ENCODE data around the gene ATP2A2.

The ATP2A2 gene

GRCh38 chr12:110278255-110278536, 2.9 kb upstream of the ATP2A2 start:
- Histone ChIP-seq H2AFZ (ENCODE audit: low read length) (no peak overlapping the region), H4K91ac (ENCODE audit: low read depth, low read length, poor library complexity) (no peak overlapping the region), H3K14ac (ENCODE audit: low read length) (no peak overlapping the region), H3K9me3 (replicated peaks in 1 of 2; ENCODE audit: control insufficient read depth in 2 of 2, insufficient read depth in 1 of 2, low read depth in 1 of 2, low read length in 2 of 2) (no peaks in the 10 kb centered on the region), H3K4me2 (ENCODE audit: insufficient read depth, low read length, poor library complexity, severe bottlenecking) (no peak overlapping the region), H2BK15ac (ENCODE audit: low read length) (no peak overlapping the region), H3K23ac (ENCODE audit: low read depth, low read length, poor library complexity) (no peak overlapping the region), H3K18ac (ENCODE audit: low read length) (no peak overlapping the region), H3K27ac (replicated peaks; ENCODE audit: low read length) (no peak overlapping the region), H3K27me3 (ENCODE audit: control insufficient read depth in 3 of 3, insufficient read depth in 3 of 3, low read depth in 1 of 3, low read length in 3 of 3) (no peaks in the 10 kb centered on the region), H2BK120ac (ENCODE audit: low read depth, low read length) (no peak overlapping the region), H3K9ac (ENCODE audit: low read depth, low read length, poor library complexity) (no peak overlapping the region), H2BK12ac (ENCODE audit: low read length) (no peak overlapping the region), H2BK5ac (ENCODE audit: low read length) (no peak overlapping the region), H3K79me1 (ENCODE audit: low read depth, low read length) (no peaks in the 10 kb centered on the region), H3K4ac (ENCODE audit: low read length) (no peak overlapping the region), H3K4me3 (ENCODE audit: low read length in 2 of 2) (no peak overlapping the region), H2AK5ac (ENCODE audit: low read depth, low read length) (no peak overlapping the region), H4K8ac (ENCODE audit: low read depth, low read length) (no peak overlapping the region), H3K36me3 (replicated peaks in 1 of 2; ENCODE audit: control insufficient read depth in 2 of 2, insufficient read depth in 2 of 2, low read length in 2 of 2) (peaks cover 0 to 7% of the 10 kb centered on the region in 2 donors), H3K4me1 (ENCODE audit: control insufficient read depth in 2 of 2, insufficient read depth in 1 of 2, low read depth in 1 of 2, low read length in 2 of 2) (peaks cover 8 to 10% of the 10 kb centered on the region in 2 donors)
- no peak for DNase-seq (ENCODE audit: low spot score)
- WGBS, 2 donors (ENCODE audit: extremely low coverage in 2 of 2, insufficient read length in 2 of 2, insufficient replicate concordance in 1 of 2): no CpG with 5 or more reads among the region's 1 CpG

GRCh38 chr12:110279566-110280375, 1.3 kb upstream of the ATP2A2 start:
- Histone ChIP-seq H3K4me2 (ENCODE audit: insufficient read depth, low read length, poor library complexity, severe bottlenecking) (peak overlapping the region; percentile 75), H3K36me3 (replicated peaks in 1 of 2; ENCODE audit: control insufficient read depth in 2 of 2, insufficient read depth in 2 of 2, low read length in 2 of 2) (peaks cover 0 to 23% of the 10 kb centered on the region in 2 donors), H2BK5ac (ENCODE audit: low read length) (no peak overlapping the region), H3K4ac (ENCODE audit: low read length) (no peak overlapping the region), H3K79me1 (ENCODE audit: low read depth, low read length) (no peaks in the 10 kb centered on the region), H3K23ac (ENCODE audit: low read depth, low read length, poor library complexity) (no peak overlapping the region), H2AK5ac (ENCODE audit: low read depth, low read length) (no peak overlapping the region), H3K14ac (ENCODE audit: low read length) (no peak overlapping the region), H2BK15ac (ENCODE audit: low read length) (no peak overlapping the region), H2BK120ac (ENCODE audit: low read depth, low read length) (no peak overlapping the region), H4K8ac (ENCODE audit: low read depth, low read length) (no peak overlapping the region), H3K27me3 (ENCODE audit: control insufficient read depth in 3 of 3, insufficient read depth in 3 of 3, low read depth in 1 of 3, low read length in 3 of 3) (no peaks in the 10 kb centered on the region), H3K9me3 (replicated peaks in 1 of 2; ENCODE audit: control insufficient read depth in 2 of 2, insufficient read depth in 1 of 2, low read depth in 1 of 2, low read length in 2 of 2) (no peaks in the 10 kb centered on the region), H3K4me3 (ENCODE audit: low read length in 2 of 2) (peak overlapping the region; percentile 81 to 94), H2BK12ac (ENCODE audit: low read length) (no peak overlapping the region), H2AFZ (ENCODE audit: low read length) (peak overlapping the region; percentile 97), H3K18ac (ENCODE audit: low read length) (no peak overlapping the region), H3K27ac (replicated peaks; ENCODE audit: low read length) (peak overlapping the region; percentile 95), H4K91ac (ENCODE audit: low read depth, low read length, poor library complexity) (no peak overlapping the region), H3K4me1 (ENCODE audit: control insufficient read depth in 2 of 2, insufficient read depth in 1 of 2, low read depth in 1 of 2, low read length in 2 of 2) (peaks cover 8 to 13% of the 10 kb centered on the region in 2 donors), H3K9ac (ENCODE audit: low read depth, low read length, poor library complexity) (no peak overlapping the region)
- DNase-seq (ENCODE audit: low spot score): no peak
- no CpG with 5 or more reads among the region's 14 CpGs for WGBS, 2 donors (ENCODE audit: extremely low coverage in 2 of 2, insufficient read length in 2 of 2, insufficient replicate concordance in 1 of 2)

- peak overlapping the region; percentile 96 for H4K91ac ChIP-seq (ENCODE audit: low read depth, low read length, poor library complexity)
- peak overlapping the region; percentile 64 for H2AK5ac ChIP-seq (ENCODE audit: low read depth, low read length)
- peaks cover 0 to 29% of the 10 kb centered on the region in 2 donors for H3K36me3 ChIP-seq (replicated peaks in 1 of 2; ENCODE audit: control insufficient read depth in 2 of 2, insufficient read depth in 2 of 2, low read length in 2 of 2)
- peak overlapping the region; percentile 93 for H3K4ac ChIP-seq (ENCODE audit: low read length)
- H3K27me3 ChIP-seq (ENCODE audit: control insufficient read depth in 3 of 3, insufficient read depth in 3 of 3, low read depth in 1 of 3, low read length in 3 of 3): no peaks in the 10 kb centered on the region
- H3K23ac ChIP-seq (ENCODE audit: low read depth, low read length, poor library complexity): peak overlapping the region; percentile 89
- peak overlapping the region; percentile 100 for H3K9ac ChIP-seq (ENCODE audit: low read depth, low read length, poor library complexity)
- H2BK120ac ChIP-seq (ENCODE audit: low read depth, low read length): peak overlapping the region; percentile 35
- peaks cover 8 to 14% of the 10 kb centered on the region in 2 donors for H3K4me1 ChIP-seq (ENCODE audit: control insufficient read depth in 2 of 2, insufficient read depth in 1 of 2, low read depth in 1 of 2, low read length in 2 of 2)
- peak overlapping the region; percentile 98 for H2BK5ac ChIP-seq (ENCODE audit: low read length)
- H2AFZ ChIP-seq (ENCODE audit: low read length): peak overlapping the region; percentile 97
- peak overlapping the region; percentile 87 for H4K8ac ChIP-seq (ENCODE audit: low read depth, low read length)
- no CpG with 5 or more reads among the region's 18 CpGs for WGBS, 2 donors (ENCODE audit: extremely low coverage in 2 of 2, insufficient read length in 2 of 2, insufficient replicate concordance in 1 of 2)
- H3K14ac ChIP-seq (ENCODE audit: low read length): no peak overlapping the region
- no peak overlapping the region for H2BK12ac ChIP-seq (ENCODE audit: low read length)
- H3K27ac ChIP-seq (replicated peaks; ENCODE audit: low read length): peak overlapping the region; percentile 95
- no peaks in the 10 kb centered on the region for H3K79me1 ChIP-seq (ENCODE audit: low read depth, low read length)
- peak overlapping the region; percentile 75 for H3K4me2 ChIP-seq (ENCODE audit: insufficient read depth, low read length, poor library complexity, severe bottlenecking)
- H2BK15ac ChIP-seq (ENCODE audit: low read length): peak overlapping the region; percentile 52
- DNase-seq (ENCODE audit: low spot score): peak; percentile 70
- no peaks in the 10 kb centered on the region for H3K9me3 ChIP-seq (replicated peaks in 1 of 2; ENCODE audit: control insufficient read depth in 2 of 2, insufficient read depth in 1 of 2, low read depth in 1 of 2, low read length in 2 of 2)
- peak overlapping the region; percentile 99 for H3K18ac ChIP-seq (ENCODE audit: low read length)
- peak overlapping the region; percentile 81 to 94 for H3K4me3 ChIP-seq (ENCODE audit: low read length in 2 of 2)
Measured at GRCh38 chr12:110280392-110280778, 662 bp upstream of the ATP2A2 start.

DNA sequence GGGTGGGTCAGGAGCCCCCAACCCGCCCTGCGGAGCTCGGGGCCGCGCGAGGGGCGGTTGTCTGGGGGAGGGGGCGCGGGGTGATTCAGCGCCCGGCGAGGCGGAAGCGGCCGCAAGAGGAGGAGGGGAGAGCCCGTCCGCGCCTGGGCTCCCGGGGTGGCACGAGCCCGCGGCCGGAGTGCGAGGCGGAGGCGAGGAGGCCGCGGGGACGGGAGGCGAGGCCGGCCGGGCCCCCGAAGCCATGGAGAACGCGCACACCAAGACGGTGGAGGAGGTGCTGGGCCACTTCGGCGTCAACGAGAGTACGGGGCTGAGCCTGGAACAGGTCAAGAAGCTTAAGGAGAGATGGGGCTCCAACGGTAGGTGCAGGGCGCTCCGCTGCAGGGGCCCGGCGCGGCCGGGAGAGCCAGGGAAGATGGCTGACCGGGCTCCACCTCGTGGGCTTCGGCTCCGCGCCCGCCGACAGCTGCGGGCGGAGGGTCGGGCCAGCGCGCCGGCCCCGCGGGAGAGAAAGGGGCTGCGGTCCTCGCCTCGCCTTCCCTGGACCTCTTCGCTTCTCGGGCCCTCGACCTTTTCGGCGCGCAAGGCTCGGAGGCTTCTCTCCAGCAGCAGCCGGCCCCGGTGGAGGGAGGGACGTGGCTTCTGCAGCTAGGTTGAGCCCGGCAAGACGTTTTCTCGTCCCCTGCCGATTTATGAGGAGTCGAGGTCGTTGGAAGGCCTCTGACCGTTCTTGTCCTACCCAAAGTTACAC, 677 bp downstream of the ATP2A2 start:
- Histone ChIP-seq H3K9ac (ENCODE audit: low read depth, low read length, poor library complexity) (peak overlapping the region; percentile 100), H3K18ac (ENCODE audit: low read length) (peak overlapping the region; percentile 100), H4K8ac (ENCODE audit: low read depth, low read length) (no peak overlapping the region), H2BK120ac (ENCODE audit: low read depth, low read length) (peak overlapping the region; percentile 92), H3K4me2 (ENCODE audit: insufficient read depth, low read length, poor library complexity, severe bottlenecking) (peak overlapping the region; percentile 58), H3K4ac (ENCODE audit: low read length) (peak overlapping the region; percentile 87), H3K79me1 (ENCODE audit: low read depth, low read length) (no peaks in the 10 kb centered on the region), H2BK15ac (ENCODE audit: low read length) (peak overlapping the region; percentile 93), H2AK5ac (ENCODE audit: low read depth, low read length) (peak overlapping the region; percentile 97), H3K27ac (replicated peaks; ENCODE audit: low read length) (peak overlapping the region; percentile 100), H3K23ac (ENCODE audit: low read depth, low read length, poor library complexity) (peak overlapping the region; percentile 96), H3K9me3 (replicated peaks in 1 of 2; ENCODE audit: control insufficient read depth in 2 of 2, insufficient read depth in 1 of 2, low read depth in 1 of 2, low read length in 2 of 2) (no peaks in the 10 kb centered on the region), H3K14ac (ENCODE audit: low read length) (peak overlapping the region; percentile 12), H3K27me3 (ENCODE audit: control insufficient read depth in 3 of 3, insufficient read depth in 3 of 3, low read depth in 1 of 3, low read length in 3 of 3) (no peaks in the 10 kb centered on the region), H3K36me3 (replicated peaks in 1 of 2; ENCODE audit: control insufficient read depth in 2 of 2, insufficient read depth in 2 of 2, low read length in 2 of 2) (peaks cover 0 to 42% of the 10 kb centered on the region in 2 donors), H2AFZ (ENCODE audit: low read length) (peak overlapping the region; percentile 92), H4K91ac (ENCODE audit: low read depth, low read length, poor library complexity) (no peak overlapping the region), H3K4me1 (ENCODE audit: control insufficient read depth in 2 of 2, insufficient read depth in 1 of 2, low read depth in 1 of 2, low read length in 2 of 2) (peaks cover 8 to 14% of the 10 kb centered on the region in 2 donors), H2BK12ac (ENCODE audit: low read length) (peak overlapping the region; percentile 30), H3K4me3 (ENCODE audit: low read length in 2 of 2) (peak overlapping the region; percentile 81 to 100), H2BK5ac (ENCODE audit: low read length) (peak overlapping the region; percentile 97)
- WGBS, 2 donors (ENCODE audit: extremely low coverage in 2 of 2, insufficient read length in 2 of 2, insufficient replicate concordance in 1 of 2): no CpG with 5 or more reads among the region's 82 CpGs
- DNase-seq (ENCODE audit: low spot score): no peak

All from neuronal stem cell (in vitro differentiated cells).